Upper lobe of right lung (tissue), 1 donor: Measurements from ENCODE around the gene UBE2E1. TPM values are rescaled to one million over a fixed set of nuclear protein-coding genes. Genes with fewer than 3 reads are reported as not detected.

Experiments
- ATAC-seq: fragments of 200-7000 bp; cut with Tn5 transposase; one replicate; pipeline ENCODE4 v1.9.1; 2020; ENCODE audit warnings: mild to moderate bottlenecking, moderate library complexity
- DNase-seq: peaks from one replicate; pipeline ENCODE4 v3.0.0-alpha.2; 2020
- H3K27ac ChIP-seq: fragments of 200-600 bp; one replicate; pipeline ENCODE4 v1.8.0; 2022
- H3K27me3 ChIP-seq: fragments of 200-600 bp; one replicate; pipeline ENCODE4 v1.8.0; 2022; ENCODE audit warnings: mild to moderate bottlenecking
- H3K36me3 ChIP-seq: fragments of 200-600 bp; one replicate; pipeline ENCODE4 v1.8.0; 2022
- H3K4me1 ChIP-seq: fragments of 200-600 bp; one replicate; pipeline ENCODE4 v1.8.0; 2022
- H3K4me3 ChIP-seq: fragments of 200-600 bp; one replicate; pipeline ENCODE4 v1.8.0; 2022; ENCODE audit warnings: mild to moderate bottlenecking
- H3K9me3 ChIP-seq: fragments of 200-600 bp; one replicate; pipeline ENCODE4 v1.8.0; 2022
- CTCF ChIP-seq: fragments of 200-600 bp; IDR thresholded peaks from one replicate; pipeline ENCODE4 v1.8.0; 2022; ENCODE audit warnings: antibody characterized with exemption
- intact Hi-C: fragments of 100-400 bp; cut with DNase I; formaldehyde crosslinking; loops from one replicate; pipeline ENCODE4 v1.11.0; 2022
- total RNA-seq: library from RNA; stranded (reverse); fragmentation: NEBNext Ultra II Directional; extraction: Animal tissue kit (Norgen Biotek cat#: 25700); gene quantifications from one replicate; pipeline ENCODE4 v1.2.1, GENCODE V29; 2021
- donor health status: DM: no; HTN: yes; CAD: no; lungs with severe emphysema.

UBE2E1 gene
- total RNA-seq, 1 donor from 2014 or later: 89.8 TPM

DNA sequence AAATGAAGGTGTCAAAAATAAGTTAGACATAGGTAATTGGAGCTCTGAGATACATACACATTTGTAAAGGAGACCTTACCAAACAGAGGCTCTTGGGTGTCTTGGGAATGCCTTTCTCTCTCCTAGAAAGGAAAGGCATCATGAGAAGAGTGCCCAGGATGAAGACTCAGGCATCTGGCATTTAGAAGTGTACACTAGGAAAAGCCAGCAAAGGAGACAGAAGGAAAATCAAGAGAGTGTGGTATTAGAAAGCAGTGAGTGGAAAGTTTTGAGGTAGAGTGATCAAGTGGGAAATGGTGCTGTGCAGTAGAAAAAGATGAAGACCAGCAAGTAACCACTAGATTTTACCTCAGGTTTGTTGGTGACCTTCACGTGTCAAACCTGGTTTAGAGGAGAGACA is 16.1 kb downstream of the UBE2E1 start:
- TF ChIP-seq CTCF: no peak
- no peak for DNase-seq
- Histone ChIP-seq H3K27ac (no peak overlapping the region), H3K9me3 (no peaks in the 10 kb centered on the region), H3K4me1 (peaks cover 22% of the 10 kb centered on the region), H3K36me3 (no peaks in the 10 kb centered on the region), H3K4me3 (no peak overlapping the region), H3K27me3 (no peaks in the 10 kb centered on the region)
- no peak for ATAC-seq
- intact Hi-C loops: no loop called here

GRCh38 chr3:23822559-23822958 is 16.8 kb downstream of the UBE2E1 start:
- no peak for DNase-seq
- Histone ChIP-seq H3K27me3 (no peaks in the 10 kb centered on the region), H3K4me3 (no peak overlapping the region), H3K4me1 (peaks cover 25% of the 10 kb centered on the region), H3K9me3 (no peaks in the 10 kb centered on the region), H3K36me3 (no peaks in the 10 kb centered on the region), H3K27ac (no peak overlapping the region)
- TF ChIP-seq CTCF: no peak
- no peak for ATAC-seq
- intact Hi-C loops: no loop called here

- no peak for TF ChIP-seq CTCF
- no peak overlapping the region for H3K27ac ChIP-seq
- DNase-seq (no peak), ATAC-seq (no peak)
- H3K4me3 ChIP-seq: no peak overlapping the region
- intact Hi-C loops: no loop called here
- H3K9me3 ChIP-seq: no peaks in the 10 kb centered on the region
- peaks cover 25% of the 10 kb centered on the region for H3K4me1 ChIP-seq
- H3K27me3 ChIP-seq: no peaks in the 10 kb centered on the region
- no peaks in the 10 kb centered on the region for H3K36me3 ChIP-seq
These were observed 17.9 kb downstream of the UBE2E1 start for GRCh38 chr3:23823620-23824019.

DNA sequence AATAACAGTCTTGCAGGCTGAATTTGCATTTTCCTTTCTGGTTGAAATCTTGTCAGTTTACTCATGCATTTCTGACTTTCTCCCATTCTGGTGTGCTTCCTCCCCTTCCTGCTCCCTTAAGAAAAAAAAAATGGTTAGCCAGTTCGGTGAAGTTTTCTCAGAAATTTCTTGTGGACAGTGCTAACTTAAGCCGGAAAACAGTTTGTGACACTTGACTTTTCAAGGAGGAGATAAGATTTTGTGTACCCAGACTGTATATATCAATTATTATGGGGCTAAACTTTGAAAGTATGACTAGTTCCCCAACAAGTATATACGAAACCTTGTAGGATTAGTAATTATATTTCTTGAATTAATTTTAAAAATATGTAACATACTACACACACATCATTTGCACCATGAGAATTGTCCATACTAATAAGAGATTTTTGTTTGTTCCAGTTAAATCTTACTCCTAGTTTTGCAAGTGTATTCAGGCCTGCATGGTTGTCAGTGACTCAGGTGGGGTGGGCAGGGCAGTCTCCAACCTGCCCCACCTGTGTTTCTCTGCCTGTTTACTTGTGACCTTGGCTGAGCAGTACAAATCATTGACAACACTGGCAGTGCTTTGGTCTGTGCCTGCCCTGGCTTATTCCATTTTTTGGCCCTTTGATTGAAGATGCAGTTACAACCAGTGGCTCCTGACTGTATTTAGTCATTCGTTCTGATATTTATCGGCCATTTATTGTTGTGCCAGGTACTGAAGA is 19.1 kb downstream of the UBE2E1 start:
- no peaks in the 10 kb centered on the region for H3K9me3 ChIP-seq
- no peak for DNase-seq
- H3K4me1 ChIP-seq: peaks cover 25% of the 10 kb centered on the region
- no peaks in the 10 kb centered on the region for H3K27me3 ChIP-seq
- H3K4me3 ChIP-seq: no peak overlapping the region
- intact Hi-C loops: no loop called here
- TF ChIP-seq CTCF: no peak
- no peak overlapping the region for H3K27ac ChIP-seq
- peak; percentile 73 for ATAC-seq
- H3K36me3 ChIP-seq: no peaks in the 10 kb centered on the region

DNA sequence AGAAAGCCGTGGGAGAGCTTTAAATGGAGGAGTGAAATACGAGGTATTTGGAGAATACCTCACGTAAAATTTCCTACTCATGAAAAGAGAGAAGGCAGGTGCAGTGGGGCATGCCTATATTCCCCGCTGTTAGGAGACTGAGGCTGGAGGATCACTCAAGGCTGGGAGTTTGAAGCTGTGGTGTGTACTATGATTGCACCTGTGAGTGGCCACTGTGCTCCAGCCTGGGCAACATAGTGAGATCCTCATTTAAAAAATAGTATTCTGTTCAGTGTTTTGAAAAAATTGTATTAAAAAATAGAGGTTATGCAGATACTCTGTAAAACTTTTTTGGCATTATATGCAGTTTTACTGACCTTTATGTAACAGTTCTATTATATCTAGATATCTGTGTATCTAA is 20.0 kb downstream of the UBE2E1 start:
- H3K27ac ChIP-seq: no peak overlapping the region
- H3K27me3 ChIP-seq: no peaks in the 10 kb centered on the region
- H3K36me3 ChIP-seq: no peaks in the 10 kb centered on the region
- no peak overlapping the region for H3K4me3 ChIP-seq
- no peak for TF ChIP-seq CTCF
- DNase-seq (no peak), ATAC-seq (no peak)
- intact Hi-C loops: no loop called here
- peaks cover 19% of the 10 kb centered on the region for H3K4me1 ChIP-seq
- H3K9me3 ChIP-seq: no peaks in the 10 kb centered on the region
